GM19438 (cell line): ENCODE measurements around the gene S100A8.
"Not testable (repeated sequence)": the region's sequence is repeated elsewhere in the genome, so short reads cannot be mapped to it uniquely, and the experiment has no call there.

Experiments used
- ATAC-seq: cut with Tn5 transposase; IDR thresholded peaks from one replicate; pipeline ENCODE4 v1.9.1; 2021; ENCODE audit warnings: low read depth; ENCODE audit not compliant: unreplicated experiment

Gene S100A8

DNA sequence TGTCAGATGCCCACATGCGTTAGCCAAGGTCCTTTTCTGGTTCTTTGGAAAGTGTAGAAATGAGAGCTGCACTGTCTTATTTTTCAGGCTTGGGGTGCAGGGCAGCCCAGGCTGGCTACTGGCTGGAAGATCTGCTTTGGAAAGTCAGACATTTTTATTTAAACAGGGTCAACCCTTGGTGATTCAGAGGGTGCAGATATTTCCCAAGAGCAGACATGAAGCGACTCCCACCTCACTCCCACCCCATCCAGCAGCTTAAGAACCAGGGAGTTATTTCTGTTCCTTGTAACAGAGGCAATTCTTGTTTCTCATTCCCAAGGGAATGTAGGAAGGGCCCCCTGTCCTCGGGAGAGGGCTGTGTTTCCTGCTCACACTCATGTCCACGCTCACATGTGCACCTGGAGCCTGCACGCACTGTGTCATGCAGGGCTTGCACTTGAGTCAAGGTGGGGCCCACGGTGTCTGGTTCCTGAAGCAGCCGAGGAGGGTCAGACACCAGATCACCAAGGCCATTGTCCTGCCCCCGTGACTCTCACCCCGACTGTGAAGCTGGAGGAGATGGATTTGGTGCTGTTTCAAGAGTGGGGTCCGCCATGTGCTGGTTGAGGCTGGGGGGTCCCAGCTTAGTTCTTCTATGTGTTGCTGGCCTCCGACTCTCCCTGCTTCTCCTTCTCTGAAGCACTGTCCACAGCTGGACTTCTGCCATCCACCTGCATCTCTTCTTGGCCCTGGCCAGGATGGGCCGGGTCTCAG is 26.4 kb upstream of the S100A8 start:
- no peak for ATAC-seq

DNA sequence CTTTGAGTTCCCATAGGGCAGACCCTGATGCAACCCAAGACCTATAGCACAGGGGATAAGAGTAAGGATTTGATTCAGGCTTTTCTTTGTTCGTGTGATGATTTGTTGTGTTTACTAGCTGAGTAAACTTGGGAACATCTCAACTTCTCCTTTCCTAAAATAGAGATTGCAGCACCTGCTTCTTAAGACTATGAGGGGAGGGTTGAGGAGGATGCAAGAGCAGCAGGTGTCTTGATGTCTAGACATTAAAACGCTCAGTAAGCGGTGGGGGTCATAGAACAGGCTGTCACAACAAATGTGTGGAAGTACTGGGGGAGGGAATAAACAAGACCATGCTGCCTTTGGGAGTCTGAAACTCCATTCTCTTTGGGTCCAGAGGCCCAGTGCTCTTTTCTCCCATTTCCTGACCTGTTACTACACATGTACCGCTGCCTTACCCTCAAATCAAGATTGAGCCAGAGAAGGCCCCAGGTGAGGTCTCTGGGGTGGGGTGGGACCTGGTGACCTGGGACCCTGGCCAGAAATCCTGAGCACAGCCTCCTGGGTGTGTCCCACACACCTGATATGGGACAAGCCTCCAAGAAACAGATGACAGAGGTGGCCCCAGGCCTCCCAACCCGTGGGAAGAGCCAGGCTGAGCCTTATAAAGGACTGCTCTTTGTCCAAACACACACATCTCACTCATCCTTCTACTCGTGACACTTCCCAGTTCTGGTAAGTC is 25.1 kb upstream of the S100A8 start, which contains the start of gene S100A7A:
Gene S100A7A (plus strand): TSS at position 671 of the 721 bp plus-strand sequence. CDS start 1,563 bp downstream, outside the sequence.
- ATAC-seq = no peak

DNA sequence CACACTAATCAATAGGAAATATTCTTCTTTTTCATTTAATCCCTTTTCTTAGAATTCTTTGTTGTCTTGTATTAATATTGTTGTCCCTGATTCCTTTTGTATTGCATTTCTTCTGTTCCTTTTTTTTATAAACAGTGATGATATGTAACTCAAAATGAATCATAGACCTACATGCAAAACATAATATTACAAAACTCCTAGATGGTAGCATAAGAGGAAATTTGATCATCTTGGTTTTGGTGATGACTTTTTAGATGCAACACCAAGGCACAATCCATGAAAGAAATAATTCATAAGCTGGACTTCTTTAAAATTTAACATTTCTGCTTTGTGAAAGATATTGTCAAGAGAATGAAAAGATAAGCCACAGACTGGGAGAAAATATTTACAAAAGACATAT is 23.1 kb upstream of the S100A8 start:
- ATAC-seq = not testable (repeated sequence)

DNA sequence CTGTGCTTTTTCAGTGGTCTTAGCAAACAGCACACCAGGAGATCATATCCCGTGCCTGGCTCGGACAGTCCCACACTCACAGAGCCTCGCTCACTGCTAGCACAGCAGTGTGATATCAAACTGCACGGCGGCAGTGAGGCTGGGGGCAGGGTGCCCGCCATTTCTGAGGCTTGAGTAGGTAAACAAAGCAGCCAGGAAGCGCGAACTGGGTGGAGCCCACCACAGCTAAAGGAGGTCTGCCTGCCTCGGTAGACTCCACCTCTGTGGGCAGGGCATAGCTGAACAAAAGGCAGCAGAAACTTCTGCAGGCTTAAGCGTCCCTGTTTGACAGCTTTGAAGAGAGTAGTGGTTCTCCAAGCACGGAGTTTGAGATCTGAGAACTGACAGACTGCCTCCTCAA is 16.4 kb upstream of the S100A8 start:
- ATAC-seq = not testable (repeated sequence)

DNA sequence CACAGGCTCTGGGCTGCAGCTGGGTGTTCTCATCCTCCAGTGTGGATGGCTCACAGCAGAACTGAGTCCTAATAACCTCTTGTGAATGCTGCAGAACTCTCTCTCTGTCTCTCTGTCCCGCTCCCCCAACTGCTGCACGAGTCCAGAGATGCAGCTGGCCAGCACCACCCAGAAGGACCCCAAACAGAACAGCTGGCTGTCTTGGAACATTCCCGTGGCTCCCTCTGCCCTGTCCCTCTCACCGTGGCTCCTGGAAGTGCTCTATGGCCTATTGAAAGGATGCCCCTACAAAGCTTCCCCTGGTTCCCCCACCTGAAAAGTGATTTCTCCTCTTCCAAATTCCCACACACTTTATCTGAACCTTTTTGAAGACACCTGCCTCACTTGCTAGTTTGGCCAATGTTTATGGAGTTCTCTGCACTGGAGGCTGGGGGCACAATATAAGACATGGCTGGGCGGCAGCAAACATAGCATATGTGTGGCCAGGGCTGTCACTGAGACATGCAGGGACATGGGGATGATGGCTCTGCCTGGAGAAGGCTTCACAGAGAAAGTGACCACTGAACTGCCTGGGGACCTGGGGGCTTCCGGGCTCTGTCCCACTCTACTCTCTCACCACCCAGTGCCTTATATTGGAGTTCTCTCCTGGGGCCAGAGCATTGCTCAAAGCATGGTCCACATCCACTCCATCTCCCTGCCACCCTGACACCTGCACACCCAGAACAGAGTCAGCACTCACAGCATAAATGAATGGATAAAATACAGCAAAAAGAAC is 15.1 kb upstream of the S100A8 start:
- not testable (repeated sequence) for ATAC-seq

DNA sequence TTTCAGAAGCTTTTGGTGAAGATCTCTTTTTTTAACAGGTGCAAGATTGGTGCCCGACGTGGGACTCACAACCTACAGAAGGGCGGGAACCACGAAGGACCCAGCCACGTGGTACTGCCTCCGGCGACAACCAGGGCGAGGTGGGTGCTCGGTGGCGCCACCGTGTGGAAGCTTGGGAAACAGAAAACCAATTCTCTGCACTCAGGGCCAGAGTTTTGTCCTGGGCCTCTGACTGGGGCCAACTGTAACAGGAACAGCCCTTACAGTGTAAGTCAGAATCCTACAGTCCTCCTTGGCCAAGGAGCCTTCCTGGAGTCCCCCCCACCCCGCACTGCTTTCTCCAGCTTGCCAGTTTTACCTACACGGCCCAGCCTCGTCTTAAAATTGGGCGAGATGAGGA is 13.9 kb upstream of the S100A8 start:
- no peak for ATAC-seq

GRCh38 chr1:153404086-153404635 is 13.3 kb upstream of the S100A8 start:
- no peak for ATAC-seq

DNA sequence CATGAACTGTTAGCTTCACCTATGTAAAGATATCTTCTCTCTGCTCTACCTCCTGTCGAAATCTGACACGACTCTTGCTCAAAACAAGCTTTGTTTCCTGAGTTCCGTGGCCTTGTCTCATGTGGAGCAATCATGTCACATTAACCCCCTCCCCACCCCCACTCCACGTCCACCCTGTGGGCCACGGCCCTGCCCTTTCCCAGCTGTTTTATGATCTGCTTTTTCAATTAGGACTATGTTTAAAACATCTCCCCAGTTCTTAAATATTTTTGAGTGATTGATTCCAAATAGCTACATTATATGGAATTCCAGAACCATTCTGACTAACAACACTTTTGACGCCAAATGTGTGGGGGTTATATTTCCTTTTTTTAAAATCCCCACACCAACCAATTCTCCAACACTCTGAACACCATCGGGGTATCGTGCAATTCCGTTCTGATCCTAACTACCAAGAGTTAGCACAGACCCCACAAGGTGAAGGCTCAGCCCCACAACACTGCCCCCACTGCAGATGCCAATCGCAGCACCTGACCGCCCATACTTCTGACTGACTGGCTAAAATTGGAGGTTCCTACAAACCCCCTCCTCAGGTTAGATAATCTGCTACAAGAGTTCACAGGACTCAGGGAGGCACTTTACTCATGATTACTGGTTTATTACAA is 12.7 kb upstream of the S100A8 start:
- no peak for ATAC-seq

- no peak for ATAC-seq
Observed at GRCh38 chr1:153402226-153402625, 11.4 kb upstream of the S100A8 start.

- ATAC-seq = no peak
Observed at GRCh38 chr1:153401461-153401860, 10.6 kb upstream of the S100A8 start.

- ATAC-seq = no peak
Observed at GRCh38 chr1:153400244-153400643, 9.4 kb upstream of the S100A8 start.

DNA sequence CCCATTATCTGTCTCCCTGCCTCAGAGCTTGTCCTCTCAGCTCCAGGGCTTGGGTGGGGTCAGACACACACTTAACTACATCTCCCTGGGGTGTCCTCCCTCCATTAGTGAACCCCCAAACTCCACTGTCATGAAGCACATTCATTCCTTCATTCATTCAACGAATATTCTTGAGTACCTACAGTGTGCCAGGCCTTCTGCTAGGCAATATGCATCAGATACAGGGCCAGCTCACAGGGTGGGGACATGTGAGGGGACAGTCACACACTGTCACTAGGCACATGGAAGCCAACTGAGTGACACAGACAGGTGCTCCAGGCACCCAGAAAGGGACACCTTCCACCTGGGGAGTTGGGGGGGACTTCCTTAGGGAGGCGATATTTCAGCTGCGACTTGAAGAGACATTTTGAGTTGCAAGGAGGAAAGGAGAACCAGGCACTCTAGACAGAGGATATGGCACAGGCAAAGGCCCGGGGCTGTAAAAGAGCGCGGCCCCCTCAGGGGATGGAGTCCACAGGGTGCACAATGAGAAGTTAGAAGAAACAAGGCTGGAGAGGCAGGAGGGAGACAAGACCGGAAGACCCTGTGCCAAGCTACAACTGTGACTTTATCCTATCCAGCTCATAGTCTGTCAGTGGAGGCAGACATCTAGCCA is 8.7 kb upstream of the S100A8 start:
- no peak for ATAC-seq

DNA sequence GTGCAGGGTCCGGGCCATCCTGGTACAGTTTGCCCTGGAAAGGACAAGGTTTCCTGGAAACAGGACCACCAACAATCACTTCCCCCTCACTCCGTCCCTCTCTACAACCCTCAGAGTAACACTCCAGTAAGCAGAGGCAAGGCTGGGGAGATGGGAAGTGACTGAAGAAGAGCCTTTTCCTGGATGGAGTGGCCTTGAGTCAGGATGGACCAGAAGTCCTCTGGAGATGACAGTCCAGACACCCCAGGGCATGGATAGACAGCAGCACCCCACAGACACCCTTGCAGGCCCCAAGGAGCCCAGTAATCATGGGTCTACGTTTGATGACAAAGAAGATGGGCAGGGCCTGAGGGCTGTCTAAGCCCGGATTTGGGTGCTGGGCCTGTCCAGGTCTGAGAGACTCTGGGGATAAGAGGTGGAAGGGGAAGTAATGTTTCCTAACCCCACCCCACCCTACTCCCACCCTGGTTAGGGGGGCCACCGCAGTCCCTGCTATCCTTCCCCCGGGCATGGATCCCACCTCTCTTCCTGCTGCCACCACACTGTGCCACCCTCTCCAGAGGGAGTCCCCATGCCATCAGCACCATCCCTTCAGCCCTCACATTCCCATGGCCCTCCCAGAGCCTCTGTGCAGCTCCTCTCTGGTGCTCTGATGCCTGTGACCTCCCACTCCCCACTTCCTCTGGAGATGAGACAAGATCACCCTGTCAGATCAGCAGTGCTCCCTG is 7.2 kb upstream of the S100A8 start:
- ATAC-seq = no peak

DNA sequence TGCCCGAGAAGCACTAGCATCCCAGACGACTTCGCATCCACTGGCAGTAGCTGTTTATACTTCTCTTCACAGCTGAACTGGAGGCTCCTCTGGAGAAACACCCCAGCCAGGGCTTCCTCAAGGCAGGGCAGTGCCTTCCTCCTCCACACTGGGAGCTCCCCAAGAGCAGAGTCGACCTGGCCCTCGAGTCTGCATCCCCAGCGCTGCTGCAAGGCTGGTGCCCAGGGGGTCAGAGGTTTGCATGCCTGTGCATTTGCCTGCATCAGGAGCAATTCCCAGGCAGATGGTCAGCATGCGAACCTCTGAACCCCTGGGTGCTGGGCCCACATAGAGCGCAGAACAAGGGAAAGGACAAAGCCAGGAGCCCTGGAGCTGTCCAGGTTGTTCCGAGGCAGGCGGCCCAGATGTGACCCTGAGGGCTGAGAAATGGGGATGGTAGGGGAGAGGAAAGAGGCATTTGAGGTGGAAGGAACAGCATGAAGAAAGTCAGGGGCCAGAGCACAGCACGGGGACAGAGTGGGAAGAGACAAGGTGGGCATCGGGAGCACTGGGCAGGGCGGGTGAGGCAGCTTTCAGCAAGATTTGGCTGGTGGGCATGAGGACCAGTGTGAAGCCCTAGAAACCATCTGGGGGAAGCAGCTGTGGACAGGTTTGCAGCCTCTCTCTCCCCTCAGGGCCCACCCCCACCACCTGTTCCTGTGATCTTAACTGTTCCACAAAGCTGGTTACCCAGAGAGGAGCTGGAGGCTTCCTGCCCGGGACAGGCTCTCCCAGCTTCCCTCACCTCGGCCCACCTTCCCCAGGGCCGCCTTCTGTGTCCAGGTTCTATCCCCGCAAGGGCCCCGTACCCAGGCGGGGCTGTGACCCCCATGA is 6.4 kb upstream of the S100A8 start:
- ATAC-seq = no peak

- ATAC-seq = no peak
Observed at GRCh38 chr1:153396461-153396860, 5.6 kb upstream of the S100A8 start.

GRCh38 chr1:153395776-153396175 is 4.9 kb upstream of the S100A8 start:
- ATAC-seq = no peak

DNA sequence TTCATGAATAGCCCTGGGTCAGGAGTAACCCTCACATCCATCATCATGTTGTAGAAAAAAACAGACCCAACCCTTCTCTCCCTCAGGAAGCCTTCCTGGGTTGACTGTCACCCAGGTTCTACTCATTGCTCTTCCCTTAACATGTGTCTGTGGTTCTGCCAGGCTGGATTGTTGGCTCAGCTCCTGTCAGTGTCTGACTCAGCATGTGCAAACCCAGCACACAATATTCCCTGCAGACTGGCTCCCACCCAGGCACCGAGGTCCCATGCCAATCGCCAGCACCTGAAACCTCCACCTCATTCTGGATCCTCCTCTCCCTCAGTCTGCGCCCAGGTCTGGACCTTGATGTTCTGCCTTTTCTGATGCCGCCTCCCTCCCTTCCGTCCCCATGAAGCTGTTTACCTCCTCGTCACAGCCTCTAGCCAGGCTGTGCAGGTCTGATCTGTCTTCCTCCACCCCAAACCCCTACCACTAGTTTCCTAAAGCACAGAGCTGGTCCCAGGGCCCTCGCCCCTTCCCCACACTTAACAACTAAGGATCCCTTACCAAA is 4.3 kb upstream of the S100A8 start:
- ATAC-seq = no peak

- ATAC-seq = no peak
Observed at GRCh38 chr1:153394391-153394790, 3.5 kb upstream of the S100A8 start.
